Mucosa of descending colon (tissue), 3 donors: ENCODE data around the gene NUDT9. TPM values are rescaled to one million over a fixed set of nuclear protein-coding genes. Genes with fewer than 3 reads are reported as not detected.

Experiments
- ATAC-seq: fragments of 200-7000 bp; cut with Tn5 transposase; one replicate; pipeline ENCODE4 v1.9.1; 2020; ENCODE audit warnings: mild to moderate bottlenecking, moderate library complexity
- DNase-seq, 3 donors: peaks; one replicate each; pipeline ENCODE4 v3.0.0-alpha.2; 2020
- H3K36me3 ChIP-seq: fragments of 200-600 bp; one replicate; pipeline ENCODE4 v1.8.0; 2021; ENCODE audit warnings: low read depth, mild to moderate bottlenecking
- H3K4me1 ChIP-seq: fragments of 200-600 bp; one replicate; pipeline ENCODE4 v1.8.0; 2021; ENCODE audit warnings: low read depth, mild to moderate bottlenecking
- H3K4me3 ChIP-seq: fragments of 200-600 bp; one replicate; pipeline ENCODE4 v1.8.0; 2021; ENCODE audit warnings: mild to moderate bottlenecking
- H3K9me3 ChIP-seq: fragments of 200-600 bp; one replicate; pipeline ENCODE4 v1.8.0; 2021; ENCODE audit warnings: mild to moderate bottlenecking
- intact Hi-C, 2 donors: fragments of 100-400 bp; cut with DNase I in 1 of 2; cut with micrococcal nuclease in 1 of 2; formaldehyde crosslinking; loops; one replicate each; pipeline versions ENCODE4 v1.11.0 to v1.11.1; 2022; cut with DNase I, micrococcal nuclease
- total RNA-seq, 3 donors: library from RNA; stranded (reverse); fragmentation: NEBNext Ultra II Directional in 2 of 3; extraction: Animal tissue kit (Norgen Biotek cat#: 25700) in 2 of 3; gene quantifications; one replicate each; pipeline versions ENCODE4 v1.2.1 to v1.2.4, GENCODE V29; 2021 to 2023
- TF ChIP-seq, protein P1 (sequence below): fragments of 200-600 bp; IDR thresholded peaks from one replicate; pipeline ENCODE4 v1.8.0; 2022; ENCODE audit warnings: antibody characterized with exemption, mild to moderate bottlenecking
- donor health status: DM: no; HTN: no; CAD: no; lungs with moderate emphysema.
- donor health status: DM: no; HTN: no; CAD: no.
- donor health status: DM: no; HTN: yes; CAD: no.

Gene NUDT9
- total RNA-seq, 3 donors from 2014 or later: 32.5 to 35.8 (median 32.8) TPM

DNA sequence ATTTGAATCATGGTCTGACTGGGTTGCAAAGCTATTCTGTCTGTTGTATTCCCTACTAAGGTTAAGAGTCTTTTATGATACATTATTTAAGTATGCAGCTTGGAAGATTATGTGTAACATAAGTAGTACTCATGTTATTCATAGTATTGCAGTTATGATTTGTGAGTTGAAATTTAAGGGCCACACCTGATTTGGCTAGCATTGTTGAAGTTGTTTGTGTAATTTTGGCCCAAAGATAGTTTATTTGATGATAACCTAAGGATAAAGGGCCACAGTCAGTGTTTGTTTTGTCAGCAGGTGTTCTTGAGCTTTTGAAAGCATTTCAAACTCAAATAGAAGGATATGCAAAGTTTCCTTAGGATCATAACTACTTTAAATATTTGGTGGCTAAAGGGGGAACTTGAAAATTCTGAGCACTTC, 38.9 kb downstream of the NUDT9 start:
- H3K36me3 ChIP-seq: no peaks in the 10 kb centered on the region
- DNase-seq (no peak), ATAC-seq (peak; percentile 40)
- intact Hi-C loops: no loop called here
- H3K4me1 ChIP-seq: peaks cover 3% of the 10 kb centered on the region
- H3K9me3 ChIP-seq: no peaks in the 10 kb centered on the region
- no peak overlapping the region for H3K4me3 ChIP-seq
- TF ChIP-seq, protein P1, sequence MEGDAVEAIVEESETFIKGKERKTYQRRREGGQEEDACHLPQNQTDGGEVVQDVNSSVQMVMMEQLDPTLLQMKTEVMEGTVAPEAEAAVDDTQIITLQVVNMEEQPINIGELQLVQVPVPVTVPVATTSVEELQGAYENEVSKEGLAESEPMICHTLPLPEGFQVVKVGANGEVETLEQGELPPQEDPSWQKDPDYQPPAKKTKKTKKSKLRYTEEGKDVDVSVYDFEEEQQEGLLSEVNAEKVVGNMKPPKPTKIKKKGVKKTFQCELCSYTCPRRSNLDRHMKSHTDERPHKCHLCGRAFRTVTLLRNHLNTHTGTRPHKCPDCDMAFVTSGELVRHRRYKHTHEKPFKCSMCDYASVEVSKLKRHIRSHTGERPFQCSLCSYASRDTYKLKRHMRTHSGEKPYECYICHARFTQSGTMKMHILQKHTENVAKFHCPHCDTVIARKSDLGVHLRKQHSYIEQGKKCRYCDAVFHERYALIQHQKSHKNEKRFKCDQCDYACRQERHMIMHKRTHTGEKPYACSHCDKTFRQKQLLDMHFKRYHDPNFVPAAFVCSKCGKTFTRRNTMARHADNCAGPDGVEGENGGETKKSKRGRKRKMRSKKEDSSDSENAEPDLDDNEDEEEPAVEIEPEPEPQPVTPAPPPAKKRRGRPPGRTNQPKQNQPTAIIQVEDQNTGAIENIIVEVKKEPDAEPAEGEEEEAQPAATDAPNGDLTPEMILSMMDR: no peak

DNA sequence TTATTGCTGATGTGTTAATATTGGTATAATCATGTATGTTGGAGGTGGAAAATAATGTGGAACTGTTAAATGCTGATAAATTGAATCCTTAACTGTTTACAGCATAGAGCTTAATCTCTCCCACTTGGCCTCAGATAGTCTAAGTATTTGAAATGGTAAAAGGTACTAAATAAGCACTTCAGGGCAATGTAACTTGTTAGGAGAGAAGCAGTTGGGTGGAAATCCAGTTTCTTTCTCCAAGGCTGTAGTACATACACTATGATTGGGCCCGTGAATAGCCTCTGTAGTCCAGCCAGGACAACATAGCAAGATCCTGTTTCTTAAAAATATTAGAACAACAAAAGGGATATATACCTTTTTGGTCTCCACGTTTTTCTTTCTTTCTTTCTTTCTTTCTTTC, 39.7 kb downstream of the NUDT9 start:
- ATAC-seq (no peak), DNase-seq (no peak)
- TF ChIP-seq, protein P1: no peak
- intact Hi-C loops: no loop called here
- H3K36me3 ChIP-seq: no peaks in the 10 kb centered on the region
- H3K9me3 ChIP-seq: no peaks in the 10 kb centered on the region
- peaks cover 3% of the 10 kb centered on the region for H3K4me1 ChIP-seq
- H3K4me3 ChIP-seq: no peak overlapping the region

DNA sequence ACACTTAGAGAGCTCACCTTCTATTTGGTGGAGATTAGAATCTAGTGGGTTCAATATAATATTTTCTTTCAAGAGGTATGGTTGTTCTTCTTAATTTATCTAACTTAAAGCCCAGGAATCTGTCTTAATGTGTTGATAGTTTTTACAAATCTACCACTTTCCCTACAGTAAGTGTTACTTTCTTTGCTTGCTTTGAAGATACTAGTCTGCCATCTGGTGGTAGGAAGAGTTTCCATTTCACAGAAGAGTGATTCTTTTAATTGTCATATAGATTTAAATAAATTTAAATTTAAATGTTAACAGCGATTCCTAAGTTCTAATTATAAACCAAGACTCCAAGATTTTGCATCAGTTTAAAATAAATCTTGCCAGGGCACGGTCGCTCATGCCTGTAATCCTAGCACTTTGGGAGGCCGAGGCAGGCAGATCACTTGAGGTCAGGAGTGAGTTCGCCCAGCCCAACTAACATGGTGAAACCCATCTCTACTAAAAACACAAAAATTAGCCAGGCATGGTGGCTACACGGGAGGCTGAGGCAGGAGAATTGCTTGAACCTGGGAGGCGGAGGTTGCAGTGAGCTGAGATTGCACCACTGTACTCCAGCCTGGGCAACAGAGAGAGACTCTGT, 43.5 kb downstream of the NUDT9 start:
- Histone ChIP-seq H3K4me3 (no peak overlapping the region), H3K36me3 (no peaks in the 10 kb centered on the region), H3K4me1 (peaks cover 3% of the 10 kb centered on the region), H3K9me3 (no peaks in the 10 kb centered on the region)
- TF ChIP-seq, protein P1: peak; percentile 14
- ATAC-seq (peak; percentile 56), DNase-seq (peak in 1 of 3 donors; percentile 55)
- intact Hi-C loops: loop anchor here (5.0 kb wide), 1 partner anchor 89 kb away; no protein-coding TSS in a partner anchor

DNA sequence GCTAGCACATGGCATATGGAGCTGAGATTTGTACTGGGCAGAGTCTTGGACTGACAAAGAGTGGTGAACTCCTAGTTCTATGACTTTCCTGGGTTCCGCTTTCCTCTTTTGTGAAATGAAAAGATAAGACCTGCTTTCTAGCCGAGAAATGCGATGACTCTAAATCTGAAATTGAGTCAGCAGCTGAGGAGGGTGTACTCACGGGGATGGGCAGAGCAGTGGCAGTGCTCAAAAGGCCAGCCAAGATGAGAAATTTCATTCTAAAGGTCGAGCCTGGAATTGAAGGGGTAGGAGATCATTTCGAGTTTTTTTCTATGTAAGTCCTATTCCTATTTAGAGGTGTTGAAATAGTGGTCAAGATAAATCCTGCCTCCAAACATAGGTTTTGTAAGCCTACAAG, 47.0 kb downstream of the NUDT9 start:
- TF ChIP-seq, protein P1: no peak
- DNase-seq (no peak), ATAC-seq (no peak)
- Histone ChIP-seq H3K36me3 (no peaks in the 10 kb centered on the region), H3K4me1 (no peaks in the 10 kb centered on the region), H3K9me3 (no peaks in the 10 kb centered on the region), H3K4me3 (no peak overlapping the region)
- intact Hi-C loops: loop anchor here (5.0 kb wide), 1 partner anchor 92 kb away; no protein-coding TSS in a partner anchor

DNA sequence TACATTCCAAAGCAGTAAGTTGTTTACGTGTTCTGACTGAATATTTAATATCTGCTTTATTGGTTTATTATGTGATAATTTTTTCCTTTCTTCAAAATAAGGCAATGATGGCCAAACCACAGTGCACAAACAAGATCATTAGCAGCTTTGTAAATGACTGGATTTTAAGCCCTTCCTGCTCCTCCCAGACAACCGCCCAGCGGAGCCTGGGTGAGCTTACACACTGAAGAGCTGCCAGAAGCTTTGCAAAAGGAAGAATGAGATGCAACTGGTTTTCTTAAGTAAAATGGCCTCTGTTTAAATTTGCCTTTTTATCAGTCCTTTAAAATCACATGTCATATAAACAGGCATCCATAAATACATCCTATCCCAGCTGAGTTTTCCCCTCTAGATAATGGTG, 54.6 kb downstream of the NUDT9 start:
- ATAC-seq (no peak), DNase-seq (no peak)
- Histone ChIP-seq H3K9me3 (no peaks in the 10 kb centered on the region), H3K4me1 (no peaks in the 10 kb centered on the region), H3K4me3 (no peak overlapping the region), H3K36me3 (no peaks in the 10 kb centered on the region)
- TF ChIP-seq, protein P1: no peak
- intact Hi-C loops: no loop called here
